ENCODE results near the gene PPFIBP1. TPM values are rescaled to one million over a fixed set of nuclear protein-coding genes. Genes with fewer than 3 reads are reported as not detected.
A peak's percentile ranks its signal among the peaks of the same experiment; 100 is the strongest.
"Not testable (repeated sequence)": the region's sequence is repeated elsewhere in the genome, so short reads cannot be mapped to it uniquely, and the experiment has no call there.

Gene PPFIBP1
- total and polyA plus RNA-seq, 2 experiments from 2014 or later = 23.5 to 30.9 TPM

DNA sequence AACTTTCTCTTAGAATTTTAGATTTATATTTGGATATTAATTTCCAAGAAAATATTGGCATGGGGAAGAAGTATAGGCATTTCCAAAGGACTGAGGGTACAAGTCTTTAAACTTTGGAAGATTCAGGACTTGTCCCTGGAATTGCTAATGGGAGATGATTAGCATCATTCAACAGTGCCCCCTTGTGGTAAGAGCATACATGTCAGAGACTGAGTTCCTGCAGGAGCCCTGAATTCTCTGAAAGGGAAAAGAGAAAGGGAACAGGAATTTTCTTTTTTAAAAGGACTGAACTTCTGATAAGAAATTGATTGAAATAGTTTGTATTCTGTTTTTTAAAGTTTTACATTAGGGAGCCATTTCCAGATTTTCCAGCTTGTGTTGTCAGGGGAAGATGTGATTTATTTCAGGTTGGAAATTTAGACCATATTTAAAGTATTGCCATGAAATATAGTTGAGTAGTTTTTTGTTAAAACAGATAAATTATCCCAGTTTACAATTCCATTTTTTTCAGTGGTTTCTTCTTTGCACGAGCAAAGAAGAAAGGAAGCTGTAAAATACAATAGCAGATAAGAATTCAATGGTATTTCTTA, 128.3 kb downstream of the PPFIBP1 start:
- DNase-seq (ENCODE audit: low read depth in 1 of 2, low spot score in 1 of 2) = peak; percentile 90
- no peaks in the 10 kb centered on the region for H3K4me1 ChIP-seq (ENCODE audit: low read depth)
- H3K4me3 ChIP-seq = no peak overlapping the region
- no peaks in the 10 kb centered on the region for H3K36me3 ChIP-seq
- H3K9me3 ChIP-seq (ENCODE audit: low read depth) = no peaks in the 10 kb centered on the region
- no peak overlapping the region for H3K27ac ChIP-seq
- H3K27me3 ChIP-seq = no peaks in the 10 kb centered on the region
- TF ChIP-seq, protein P1, sequence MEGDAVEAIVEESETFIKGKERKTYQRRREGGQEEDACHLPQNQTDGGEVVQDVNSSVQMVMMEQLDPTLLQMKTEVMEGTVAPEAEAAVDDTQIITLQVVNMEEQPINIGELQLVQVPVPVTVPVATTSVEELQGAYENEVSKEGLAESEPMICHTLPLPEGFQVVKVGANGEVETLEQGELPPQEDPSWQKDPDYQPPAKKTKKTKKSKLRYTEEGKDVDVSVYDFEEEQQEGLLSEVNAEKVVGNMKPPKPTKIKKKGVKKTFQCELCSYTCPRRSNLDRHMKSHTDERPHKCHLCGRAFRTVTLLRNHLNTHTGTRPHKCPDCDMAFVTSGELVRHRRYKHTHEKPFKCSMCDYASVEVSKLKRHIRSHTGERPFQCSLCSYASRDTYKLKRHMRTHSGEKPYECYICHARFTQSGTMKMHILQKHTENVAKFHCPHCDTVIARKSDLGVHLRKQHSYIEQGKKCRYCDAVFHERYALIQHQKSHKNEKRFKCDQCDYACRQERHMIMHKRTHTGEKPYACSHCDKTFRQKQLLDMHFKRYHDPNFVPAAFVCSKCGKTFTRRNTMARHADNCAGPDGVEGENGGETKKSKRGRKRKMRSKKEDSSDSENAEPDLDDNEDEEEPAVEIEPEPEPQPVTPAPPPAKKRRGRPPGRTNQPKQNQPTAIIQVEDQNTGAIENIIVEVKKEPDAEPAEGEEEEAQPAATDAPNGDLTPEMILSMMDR (IDR thresholded peaks at IDR 0.05; ENCODE audit: low read depth, low read length) = peak; percentile 86

- no peak overlapping the region for H3K4me3 ChIP-seq
- TF ChIP-seq, protein P1 (IDR thresholded peaks at IDR 0.05; ENCODE audit: low read depth, low read length) = no peak
- H3K36me3 ChIP-seq = no peaks in the 10 kb centered on the region
- no peak for DNase-seq (ENCODE audit: low read depth in 1 of 2, low spot score in 1 of 2)
- no peaks in the 10 kb centered on the region for H3K27me3 ChIP-seq
- no peaks in the 10 kb centered on the region for H3K4me1 ChIP-seq (ENCODE audit: low read depth)
- no peak overlapping the region for H3K27ac ChIP-seq
- H3K9me3 ChIP-seq (ENCODE audit: low read depth) = no peaks in the 10 kb centered on the region
These were observed 129.7 kb downstream of the PPFIBP1 start for GRCh38 chr12:27653661-27654060.

DNA sequence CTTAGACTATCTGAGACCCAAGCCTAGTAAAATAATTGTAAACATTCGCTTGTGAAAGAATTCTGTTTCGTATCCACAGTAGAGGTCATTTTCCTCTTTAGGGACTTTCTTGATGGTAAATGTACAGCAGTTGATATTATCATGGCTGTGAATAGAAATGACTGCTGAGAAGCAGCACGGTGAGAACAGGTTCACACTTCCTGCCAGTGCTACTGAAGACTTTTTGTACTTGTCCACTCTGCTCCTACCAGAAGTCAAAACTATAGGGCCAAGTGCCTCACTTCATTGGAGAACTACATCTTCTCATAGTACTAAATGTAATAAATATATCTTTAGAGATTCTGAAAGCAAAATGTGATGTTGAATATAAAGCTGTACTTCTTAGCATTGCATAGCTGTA, 131.5 kb downstream of the PPFIBP1 start:
- not testable (repeated sequence) for H3K27me3 ChIP-seq; DNase-seq (ENCODE audit: low read depth in 1 of 2, low spot score in 1 of 2); H3K4me3 ChIP-seq; H3K27ac ChIP-seq; H3K4me1 ChIP-seq (ENCODE audit: low read depth); H3K36me3 ChIP-seq; H3K9me3 ChIP-seq (ENCODE audit: low read depth)

DNA sequence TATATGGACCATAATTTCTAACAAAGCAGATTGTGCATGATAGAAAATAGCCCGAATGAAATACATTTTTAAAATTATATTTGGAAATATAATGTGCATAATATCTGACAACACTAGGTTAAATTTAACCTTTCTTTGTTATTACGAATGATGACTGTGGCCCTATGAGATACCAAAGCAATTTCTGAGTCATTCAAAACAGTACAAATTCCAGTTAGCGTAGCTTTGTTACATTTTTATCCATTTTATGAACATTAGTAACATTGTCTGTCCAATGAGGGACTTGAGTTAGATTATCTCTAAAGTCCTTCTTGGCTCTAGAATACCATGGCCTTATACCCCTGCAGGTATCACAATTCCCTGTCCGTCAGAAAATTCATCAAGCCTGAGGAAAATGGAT, 133.3 kb downstream of the PPFIBP1 start:
- TF ChIP-seq, protein P1 (IDR thresholded peaks at IDR 0.05; ENCODE audit: low read depth, low read length) = no peak
- no peak overlapping the region for H3K4me3 ChIP-seq
- no peaks in the 10 kb centered on the region for H3K4me1 ChIP-seq (ENCODE audit: low read depth)
- H3K36me3 ChIP-seq = no peaks in the 10 kb centered on the region
- DNase-seq (ENCODE audit: low read depth in 1 of 2, low spot score in 1 of 2) = no peak
- H3K27me3 ChIP-seq = no peaks in the 10 kb centered on the region
- H3K27ac ChIP-seq = no peak overlapping the region
- H3K9me3 ChIP-seq (ENCODE audit: low read depth) = no peaks in the 10 kb centered on the region

GRCh38 chr12:27665704-27666103, 141.7 kb downstream of the PPFIBP1 start:
- H3K36me3 ChIP-seq = peaks cover 8% of the 10 kb centered on the region
- no peak overlapping the region for H3K27ac ChIP-seq
- no peaks in the 10 kb centered on the region for H3K27me3 ChIP-seq
- TF ChIP-seq, protein P1 (IDR thresholded peaks at IDR 0.05; ENCODE audit: low read depth, low read length) = no peak
- no peak for DNase-seq (ENCODE audit: low read depth in 1 of 2, low spot score in 1 of 2)
- H3K4me1 ChIP-seq (ENCODE audit: low read depth) = no peaks in the 10 kb centered on the region
- no peaks in the 10 kb centered on the region for H3K9me3 ChIP-seq (ENCODE audit: low read depth)
- H3K4me3 ChIP-seq = no peak overlapping the region

- no peak overlapping the region for H3K4me3 ChIP-seq
- no peaks in the 10 kb centered on the region for H3K9me3 ChIP-seq (ENCODE audit: low read depth)
- peaks cover 8% of the 10 kb centered on the region for H3K36me3 ChIP-seq
- H3K27ac ChIP-seq = no peak overlapping the region
- TF ChIP-seq, protein P1 (IDR thresholded peaks at IDR 0.05; ENCODE audit: low read depth, low read length) = no peak
- no peaks in the 10 kb centered on the region for H3K4me1 ChIP-seq (ENCODE audit: low read depth)
- H3K27me3 ChIP-seq = no peaks in the 10 kb centered on the region
- DNase-seq (ENCODE audit: low read depth in 1 of 2, low spot score in 1 of 2) = no peak
These were observed 142.5 kb downstream of the PPFIBP1 start for GRCh38 chr12:27666510-27666909.

All from cardiac muscle cell (in vitro differentiated cells and primary cell).